ENCODE measurements around the gene COA3.

Gene COA3, protein sequence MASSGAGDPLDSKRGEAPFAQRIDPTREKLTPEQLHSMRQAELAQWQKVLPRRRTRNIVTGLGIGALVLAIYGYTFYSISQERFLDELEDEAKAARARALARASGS

DNA sequence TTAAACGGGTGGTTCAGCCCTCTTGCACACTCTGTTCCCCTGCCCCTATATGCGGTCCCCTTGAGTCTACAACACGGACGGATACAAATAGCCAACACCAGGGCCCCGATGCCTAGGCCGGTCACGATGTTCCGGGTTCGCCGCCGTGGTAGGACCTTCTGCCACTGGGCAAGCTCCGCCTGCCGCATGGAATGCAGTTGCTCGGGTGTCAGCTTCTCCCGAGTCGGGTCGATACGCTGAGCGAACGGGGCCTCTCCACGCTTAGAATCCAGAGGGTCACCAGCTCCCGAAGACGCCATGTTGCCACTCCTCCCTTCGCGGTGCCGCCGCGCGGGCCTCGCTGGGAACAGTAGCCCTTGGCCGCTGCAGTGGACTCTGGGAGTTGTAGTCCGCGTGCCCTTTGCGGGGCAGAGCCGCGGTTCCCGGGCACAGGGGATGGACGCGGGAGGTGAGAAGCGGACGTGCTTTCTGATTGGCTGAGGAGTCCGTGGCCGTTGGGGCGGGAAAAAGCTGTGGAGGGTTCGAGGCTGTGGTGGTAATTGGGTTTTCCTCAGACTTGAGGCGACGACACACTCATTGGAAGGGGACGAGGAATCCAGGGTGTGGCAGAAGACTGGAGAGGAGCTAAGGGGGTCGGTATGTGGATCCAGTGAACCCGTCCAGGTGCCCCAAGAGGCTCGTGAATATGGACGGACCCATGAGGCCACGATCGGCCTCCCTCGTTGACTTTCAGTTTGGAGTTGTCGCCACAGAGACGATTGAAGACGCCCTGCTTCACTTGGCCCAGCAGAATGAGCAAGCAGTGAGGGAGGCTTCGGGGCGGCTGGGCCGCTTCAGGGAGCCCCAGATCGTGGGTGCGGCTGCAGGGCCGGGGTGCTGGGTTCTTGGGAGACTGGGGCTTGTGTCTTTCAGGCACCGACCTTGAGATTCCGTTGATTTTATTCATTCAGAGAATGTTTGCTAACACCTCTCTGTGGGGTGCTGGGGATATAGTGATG lies at the start of gene COA3, which contains the start of gene CNTD1:
COA3 (minus strand) TSS at position 322 of the 998 bp plus-strand sequence; CDS start at position 299, 23 bp downstream.
CNTD1 (plus strand) TSS at position 479 of the 998 bp plus-strand sequence; CDS start at position 686, 207 bp downstream.
- Histone ChIP-seq H3K79me2 (ENCODE audit: insufficient read depth, low read length) (peaks cover 20% of the 10 kb centered on the region), H2AFZ (ENCODE audit: low read length) (peak within 1 kb of the TSS; percentile 85), H3F3A (ENCODE audit: low read depth) (no peaks in the 10 kb centered on the region), H3K36me3 (ENCODE audit: insufficient read depth, low read length) (no peaks in the 10 kb centered on the region), H3K9me3 (ENCODE audit: insufficient read depth, low read depth, low read length) (no peaks in the 10 kb centered on the region), H3K9me2 (replicated peaks; ENCODE audit: low read depth, low read length) (no peaks in the 10 kb centered on the region), H3K4me3 (ENCODE audit: low read length, poor library complexity, severe bottlenecking) (peak within 1 kb of the TSS; percentile 88), H3K4me2 (ENCODE audit: low read depth, low read length, poor library complexity, severe bottlenecking) (peak within 1 kb of the TSS; percentile 97), H3K9ac (ENCODE audit: low read depth, low read length, poor library complexity, severe bottlenecking) (peak within 1 kb of the TSS; percentile 88), H3K4me1 (ENCODE audit: insufficient read depth, low read length, poor library complexity, severe bottlenecking) (peaks cover 12% of the 10 kb centered on the region), H3K27me3 (ENCODE audit: insufficient read depth, low read length, poor library complexity, severe bottlenecking) (no peaks in the 10 kb centered on the region), H4K20me1 (ENCODE audit: insufficient read depth, low read length, poor library complexity, severe bottlenecking) (no peaks in the 10 kb centered on the region)
- TF ChIP-seq, protein P1, sequence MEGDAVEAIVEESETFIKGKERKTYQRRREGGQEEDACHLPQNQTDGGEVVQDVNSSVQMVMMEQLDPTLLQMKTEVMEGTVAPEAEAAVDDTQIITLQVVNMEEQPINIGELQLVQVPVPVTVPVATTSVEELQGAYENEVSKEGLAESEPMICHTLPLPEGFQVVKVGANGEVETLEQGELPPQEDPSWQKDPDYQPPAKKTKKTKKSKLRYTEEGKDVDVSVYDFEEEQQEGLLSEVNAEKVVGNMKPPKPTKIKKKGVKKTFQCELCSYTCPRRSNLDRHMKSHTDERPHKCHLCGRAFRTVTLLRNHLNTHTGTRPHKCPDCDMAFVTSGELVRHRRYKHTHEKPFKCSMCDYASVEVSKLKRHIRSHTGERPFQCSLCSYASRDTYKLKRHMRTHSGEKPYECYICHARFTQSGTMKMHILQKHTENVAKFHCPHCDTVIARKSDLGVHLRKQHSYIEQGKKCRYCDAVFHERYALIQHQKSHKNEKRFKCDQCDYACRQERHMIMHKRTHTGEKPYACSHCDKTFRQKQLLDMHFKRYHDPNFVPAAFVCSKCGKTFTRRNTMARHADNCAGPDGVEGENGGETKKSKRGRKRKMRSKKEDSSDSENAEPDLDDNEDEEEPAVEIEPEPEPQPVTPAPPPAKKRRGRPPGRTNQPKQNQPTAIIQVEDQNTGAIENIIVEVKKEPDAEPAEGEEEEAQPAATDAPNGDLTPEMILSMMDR (conservative IDR thresholded peaks at IDR 0.05; ENCODE audit: low read length), result no peak
- TF ChIP-seq EZH2phosphoT487 (IDR thresholded peaks at IDR 0.05; ENCODE audit: borderline replicate concordance), result no peak

DNA sequence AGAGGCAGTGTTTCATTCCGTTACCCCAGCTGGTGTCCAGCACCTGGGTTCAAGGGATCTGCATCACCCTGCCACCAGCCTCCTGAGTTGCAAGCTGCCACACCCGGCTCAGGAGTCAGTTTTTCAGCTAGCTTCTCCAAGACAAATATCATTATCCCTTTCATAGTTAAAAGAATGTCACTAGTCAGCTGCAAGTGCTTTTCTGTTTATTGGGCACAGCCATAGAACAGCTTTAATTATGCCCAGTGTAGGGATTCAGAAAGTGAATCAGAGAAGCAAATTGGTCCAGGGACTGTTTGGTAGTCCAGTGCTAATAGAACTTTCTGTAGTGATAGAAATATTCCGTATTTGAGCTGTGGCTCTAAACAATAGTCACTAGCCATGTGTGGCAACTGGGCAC lies 49.6 kb upstream of the COA3 start:
- no peaks in the 10 kb centered on the region for H3K9me2 ChIP-seq (replicated peaks; ENCODE audit: low read depth, low read length)
- H3F3A ChIP-seq (ENCODE audit: low read depth), result no peaks in the 10 kb centered on the region
- H3K9me3 ChIP-seq (ENCODE audit: insufficient read depth, low read depth, low read length), result no peaks in the 10 kb centered on the region
- H2AFZ ChIP-seq (ENCODE audit: low read length), result no peak overlapping the region
- H3K4me2 ChIP-seq (ENCODE audit: low read depth, low read length, poor library complexity, severe bottlenecking), result no peak overlapping the region
- H3K79me2 ChIP-seq (ENCODE audit: insufficient read depth, low read length), result no peaks in the 10 kb centered on the region; the same call in 1 of the 2 replicates
- TF ChIP-seq, protein P1 (conservative IDR thresholded peaks at IDR 0.05; ENCODE audit: low read length), result no peak
- TF ChIP-seq EZH2phosphoT487 (IDR thresholded peaks at IDR 0.05; ENCODE audit: borderline replicate concordance), result no peak
- no peaks in the 10 kb centered on the region for H4K20me1 ChIP-seq (ENCODE audit: insufficient read depth, low read length, poor library complexity, severe bottlenecking)
- no peak overlapping the region for H3K9ac ChIP-seq (ENCODE audit: low read depth, low read length, poor library complexity, severe bottlenecking)
- H3K4me1 ChIP-seq (ENCODE audit: insufficient read depth, low read length, poor library complexity, severe bottlenecking), result no peaks in the 10 kb centered on the region
- H3K4me3 ChIP-seq (ENCODE audit: low read length, poor library complexity, severe bottlenecking), result no peak overlapping the region
- no peaks in the 10 kb centered on the region for H3K27me3 ChIP-seq (ENCODE audit: insufficient read depth, low read length, poor library complexity, severe bottlenecking)
- peaks cover 25% of the 10 kb centered on the region; the same call in 1 of the 2 replicates for H3K36me3 ChIP-seq (ENCODE audit: insufficient read depth, low read length)

DNA sequence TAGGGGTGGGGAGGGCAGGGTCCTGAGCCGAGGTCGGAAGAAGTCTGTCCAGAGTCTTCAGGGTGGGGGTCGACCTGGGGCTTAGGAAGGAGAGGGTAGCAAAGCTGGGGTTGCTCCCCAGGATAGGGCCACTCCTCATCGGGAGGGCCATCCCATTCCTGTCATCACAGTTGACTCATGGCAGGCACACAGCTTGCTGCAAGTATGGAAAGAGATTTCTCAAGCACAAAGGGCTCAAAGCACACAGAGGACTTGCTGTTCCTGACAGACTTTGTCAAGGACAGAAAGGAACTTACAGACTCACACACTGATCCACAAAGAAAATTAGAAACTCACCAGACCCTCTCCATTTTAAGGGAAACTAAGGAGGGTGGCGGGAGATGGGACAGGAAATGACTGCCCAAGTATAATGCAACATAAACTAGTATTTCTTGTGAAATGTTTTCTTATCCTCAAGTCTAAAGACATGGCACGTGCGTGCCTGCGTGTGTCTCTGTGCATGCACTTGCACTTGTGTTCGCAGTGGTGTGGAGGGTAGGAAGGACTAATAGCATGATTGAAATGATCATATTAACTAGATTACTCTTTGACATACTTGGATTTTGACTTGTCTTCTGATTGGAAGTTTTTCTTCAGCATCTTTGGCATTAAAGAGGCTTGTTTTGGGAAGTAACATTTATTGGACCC lies 48.2 kb upstream of the COA3 start:
- TF ChIP-seq EZH2phosphoT487 (IDR thresholded peaks at IDR 0.05; ENCODE audit: borderline replicate concordance), result no peak
- TF ChIP-seq, protein P1 (conservative IDR thresholded peaks at IDR 0.05; ENCODE audit: low read length), result no peak
- Histone ChIP-seq H3K36me3 (ENCODE audit: insufficient read depth, low read length) (peaks cover 38% of the 10 kb centered on the region; the same call in 1 of the 2 replicates), H3K4me1 (ENCODE audit: insufficient read depth, low read length, poor library complexity, severe bottlenecking) (no peaks in the 10 kb centered on the region), H3K9ac (ENCODE audit: low read depth, low read length, poor library complexity, severe bottlenecking) (no peak overlapping the region), H3K9me2 (replicated peaks; ENCODE audit: low read depth, low read length) (no peaks in the 10 kb centered on the region), H3K4me2 (ENCODE audit: low read depth, low read length, poor library complexity, severe bottlenecking) (no peak overlapping the region), H3K79me2 (ENCODE audit: insufficient read depth, low read length) (no peaks in the 10 kb centered on the region; the same call in 1 of the 2 replicates), H3K4me3 (ENCODE audit: low read length, poor library complexity, severe bottlenecking) (no peak overlapping the region), H3F3A (ENCODE audit: low read depth) (no peaks in the 10 kb centered on the region), H4K20me1 (ENCODE audit: insufficient read depth, low read length, poor library complexity, severe bottlenecking) (no peaks in the 10 kb centered on the region), H3K9me3 (ENCODE audit: insufficient read depth, low read depth, low read length) (no peaks in the 10 kb centered on the region), H3K27me3 (ENCODE audit: insufficient read depth, low read length, poor library complexity, severe bottlenecking) (no peaks in the 10 kb centered on the region), H2AFZ (ENCODE audit: low read length) (no peak overlapping the region)

All from Loucy (cell line).